B cell (primary cell): ENCODE measurements around the gene KCND3. TPM values are rescaled to one million over a fixed set of nuclear protein-coding genes. Genes with fewer than 3 reads are reported as not detected.

Source experiments
- ATAC-seq: fragments of 200-7000 bp; cut with Tn5 transposase; one replicate; pipeline ENCODE4 v1.10.0; 2021; ENCODE audit warnings: low read depth, mild to moderate bottlenecking, moderate number of reproducible peaks, moderate library complexity
- CTCF ChIA-PET: fragments of 350-600 bp; sonication (Branson Sonifier 250); formaldehyde crosslinking; loops from one replicate; lab custom pipeline; 2021; ENCODE audit warnings: antibody characterized with exemption, inconsistent platforms; lab: Charles Lee
- POLR2A ChIA-PET: fragments of 350-600 bp; sonication (Branson Sonifier 250); formaldehyde crosslinking; loops from one replicate; lab custom pipeline; 2021; ENCODE audit warnings: antibody characterized with exemption; lab: Charles Lee
- DNase-seq: peaks from one replicate; pipeline ENCODE4 v3.0.0; 2013
- H2AFZ ChIP-seq: 2 replicates; pipeline ENCODE4 v1.6.1; 2012; ENCODE audit warnings: mild to moderate bottlenecking, low read depth, low read length; ENCODE audit not compliant: insufficient read depth, poor library complexity, severe bottlenecking
- H3K27ac ChIP-seq, 2 donors: 1 replicate in 1 of 2; 2 replicates in 1 of 2; pipeline ENCODE4 v1.5.1; 2012 to 2013; ENCODE audit warnings: low read length in 2 of 2, mild to moderate bottlenecking in 2 of 2, moderate library complexity in 1 of 2
- H3K27me3 ChIP-seq, 4 experiments: fragments of 200-600 bp in 1 of 4; sonication (generic) in 1 of 4; replicated peaks in 1 of 4; 1 replicate in 2 of 4; 2 replicates in 2 of 4; pipeline versions ENCODE4 v1.6.1 to v1.7.0; 2013 to 2016; ENCODE audit warnings: low read length in 3 of 4, mild to moderate bottlenecking in 2 of 4, mixed read lengths in 1 of 4, moderate library complexity in 1 of 4; ENCODE audit not compliant: insufficient read depth in 4 of 4, control insufficient read depth in 3 of 4; ENCODE audit errors: control extremely low read depth in 1 of 4
- H3K36me3 ChIP-seq, 2 experiments: replicated peaks in 1 of 2; 1 replicate in 1 of 2; 2 replicates in 1 of 2; pipeline versions ENCODE4 v1.6.1 to v1.7.1; 2013; ENCODE audit warnings: low read length in 1 of 2; ENCODE audit not compliant: insufficient read depth in 2 of 2, control insufficient read depth in 1 of 2; ENCODE audit errors: control extremely low read depth in 1 of 2, extremely low read depth in 1 of 2
- H3K4me1 ChIP-seq, 2 donors: fragments of 200-600 bp in 1 of 2; sonication (generic) in 1 of 2; 1 replicate in 1 of 2; 2 replicates in 1 of 2; pipeline versions ENCODE4 v1.5.1 to v1.6.1; 2013 to 2017; ENCODE audit warnings: low read length in 2 of 2; ENCODE audit not compliant: control insufficient read depth in 2 of 2, insufficient read depth in 2 of 2
- H3K4me2 ChIP-seq: replicated peaks from 2 replicates; pipeline ENCODE3; 2012; ENCODE audit warnings: mild to moderate bottlenecking, low read depth, low read length; ENCODE audit not compliant: poor library complexity, severe bottlenecking
- H3K4me3 ChIP-seq, 5 experiments: fragments of 200-600 bp in 1 of 5; sonication (generic) in 1 of 5; 1 replicate in 3 of 5; 2 replicates in 2 of 5; pipeline versions ENCODE4 v1.5.1 to v1.7.0; 2011 to 2016; ENCODE audit warnings: low read length in 4 of 5, mild to moderate bottlenecking in 4 of 5, low read depth in 2 of 5, control low read depth in 1 of 5, moderate library complexity in 1 of 5; ENCODE audit not compliant: insufficient read depth in 1 of 5; ENCODE audit errors: control extremely low read depth in 1 of 5, extremely low read depth in 1 of 5
- H3K79me2 ChIP-seq: fragments of 200-600 bp; sonication (generic); one replicate; pipeline ENCODE4 v1.6.0; 2016; ENCODE audit warnings: low read length; ENCODE audit not compliant: control insufficient read depth, insufficient read depth
- H3K9ac ChIP-seq: fragments of 200-600 bp; sonication (generic); 2 replicates; pipeline ENCODE4 v1.6.1; 2017; ENCODE audit warnings: mild to moderate bottlenecking, low read length, moderate library complexity
- H3K9me3 ChIP-seq, 3 donors: one replicate each; pipeline versions ENCODE4 v1.6.1 to v1.7.1; 2013; ENCODE audit warnings: low read length in 2 of 3; ENCODE audit not compliant: control insufficient read depth in 2 of 3, insufficient read depth in 1 of 3; ENCODE audit errors: control extremely low read depth in 1 of 3
- H4K20me1 ChIP-seq: 2 replicates; pipeline ENCODE4 v1.6.0; 2012; ENCODE audit warnings: mild to moderate bottlenecking, low read length; ENCODE audit not compliant: insufficient read depth, control insufficient read depth, poor library complexity, severe bottlenecking
- H3K27ac Mint-ChIP-seq: one replicate; pipeline ENCODE4 v1.8.0; 2021; ENCODE audit warnings: mixed read lengths
- H3K27me3 Mint-ChIP-seq: one replicate; pipeline ENCODE4 v1.8.0; 2021; ENCODE audit warnings: mixed read lengths
- H3K4me1 Mint-ChIP-seq: one replicate; pipeline ENCODE4 v1.8.0; 2021; ENCODE audit warnings: mixed read lengths
- H3K4me3 Mint-ChIP-seq: one replicate; pipeline ENCODE4 v1.8.0; 2021; ENCODE audit warnings: mixed read lengths
- H3K9me3 Mint-ChIP-seq: one replicate; pipeline ENCODE4 v1.8.0; 2022; ENCODE audit warnings: mixed read lengths; ENCODE audit not compliant: insufficient read depth
- EZH2 ChIP-seq: IDR thresholded peaks from 2 replicates; pipeline ENCODE4 v1.6.1; 2012; ENCODE audit warnings: borderline replicate concordance, low read depth, mild to moderate bottlenecking, moderate library complexity, low read length; ENCODE audit not compliant: insufficient read depth, poor library complexity, severe bottlenecking
- WGBS: methylation state at CpG from one replicate; pipeline ENCODE4 v1.1.5; 2013; ENCODE audit warnings: missing lambda C conversion rate; ENCODE audit not compliant: insufficient coverage; 5-methylcytosine and 5-hydroxymethylcytosine counted together
- intact Hi-C: fragments of 100-400 bp; cut with micrococcal nuclease; formaldehyde crosslinking; loops from one replicate; pipeline ENCODE4 v1.10.0; 2022
- polyA plus RNA-seq: library from polyadenylated mRNA; depleted of rRNA; stranded (reverse); fragments of >200 nt; gene quantifications from 2 replicates; pipeline ENCODE4 v1.2.3, GENCODE V29; 2012
- total RNA-seq, 2 donors: library from RNA; stranded (reverse); fragments of 120-200 nt in 1 of 2; gene quantifications; 1 replicate in 1 of 2; 2 replicates in 1 of 2; pipeline versions ENCODE4 v1.2.3 to v1.2.4, GENCODE V29; 2013 to 2022
- TF ChIP-seq, protein P1 (sequence below): fragments of 200-600 bp; IDR thresholded peaks from one replicate; pipeline ENCODE4 v1.8.0; 2022; ENCODE audit warnings: antibody characterized with exemption, mild to moderate bottlenecking

The KCND3 gene
- total and polyA plus RNA-seq, 2 donors (not counting 1 experiment from before 2014, with no cell fraction given) = 0.07 TPM; not detected in 1

DNA sequence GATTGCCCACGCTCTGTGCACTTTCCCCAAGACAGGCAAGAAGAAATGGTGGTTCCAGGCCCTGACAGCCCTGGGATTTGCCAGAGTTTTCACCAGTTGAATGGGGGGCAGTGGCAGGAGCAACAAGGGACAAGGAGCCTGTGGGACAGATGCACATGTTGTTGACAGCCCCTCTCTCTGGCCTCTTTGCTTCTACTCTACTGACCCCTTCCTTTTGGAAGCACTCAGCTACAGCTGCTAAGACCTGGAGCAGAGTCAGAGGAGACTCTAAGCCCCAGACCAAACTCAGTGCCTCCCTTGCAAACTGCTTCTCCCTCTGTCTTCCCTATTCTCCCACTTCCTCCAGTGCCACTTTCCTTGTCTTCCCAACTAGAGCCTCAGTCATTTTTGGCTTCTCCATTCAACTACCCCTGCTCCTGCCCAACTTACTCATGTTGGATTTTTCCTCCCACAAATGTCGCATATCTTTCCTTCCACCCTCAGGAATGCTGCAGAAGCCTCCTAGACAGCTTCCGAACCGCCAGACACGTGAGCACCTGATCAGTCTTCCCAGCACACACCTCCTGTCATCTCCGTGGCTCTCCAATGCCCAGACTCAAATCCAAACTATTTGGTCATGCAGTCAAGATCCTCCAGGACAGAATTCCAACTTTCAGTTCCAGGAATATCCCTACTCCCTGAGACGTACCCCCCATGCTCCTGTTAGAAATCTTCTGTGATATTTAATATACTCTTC is 259.4 kb downstream of the KCND3 start:
- TF ChIP-seq, protein P1, sequence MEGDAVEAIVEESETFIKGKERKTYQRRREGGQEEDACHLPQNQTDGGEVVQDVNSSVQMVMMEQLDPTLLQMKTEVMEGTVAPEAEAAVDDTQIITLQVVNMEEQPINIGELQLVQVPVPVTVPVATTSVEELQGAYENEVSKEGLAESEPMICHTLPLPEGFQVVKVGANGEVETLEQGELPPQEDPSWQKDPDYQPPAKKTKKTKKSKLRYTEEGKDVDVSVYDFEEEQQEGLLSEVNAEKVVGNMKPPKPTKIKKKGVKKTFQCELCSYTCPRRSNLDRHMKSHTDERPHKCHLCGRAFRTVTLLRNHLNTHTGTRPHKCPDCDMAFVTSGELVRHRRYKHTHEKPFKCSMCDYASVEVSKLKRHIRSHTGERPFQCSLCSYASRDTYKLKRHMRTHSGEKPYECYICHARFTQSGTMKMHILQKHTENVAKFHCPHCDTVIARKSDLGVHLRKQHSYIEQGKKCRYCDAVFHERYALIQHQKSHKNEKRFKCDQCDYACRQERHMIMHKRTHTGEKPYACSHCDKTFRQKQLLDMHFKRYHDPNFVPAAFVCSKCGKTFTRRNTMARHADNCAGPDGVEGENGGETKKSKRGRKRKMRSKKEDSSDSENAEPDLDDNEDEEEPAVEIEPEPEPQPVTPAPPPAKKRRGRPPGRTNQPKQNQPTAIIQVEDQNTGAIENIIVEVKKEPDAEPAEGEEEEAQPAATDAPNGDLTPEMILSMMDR = no peak
- no peak for TF ChIP-seq EZH2
- DNase-seq = no peak
- no peaks in the 10 kb centered on the region for H3K79me2 ChIP-seq
- intact Hi-C loops = no loop called here
- no peak overlapping the region for H3K9ac ChIP-seq
- POLR2A ChIA-PET = no interaction called here
- H3K36me3 ChIP-seq = no peaks in the 10 kb centered on the region
- H2AFZ ChIP-seq = no peak overlapping the region
- H3K4me2 ChIP-seq = no peak overlapping the region
- H3K4me3 ChIP-seq = no peak overlapping the region
- CTCF ChIA-PET = interaction anchor here (1.6 kb wide), 1 partner anchor 14 kb away, joined by 7 read pairs; no protein-coding TSS in a partner anchor
- Mint-ChIP-seq H3K9me3 (no peaks in the 10 kb centered on the region), H3K27me3 (no peaks in the 10 kb centered on the region), H3K4me1 (peaks cover 2% of the 10 kb centered on the region), H3K27ac (no peak overlapping the region), H3K4me3 (no peak overlapping the region)
- 99% methylated on average over 6 of the region's 7 CpGs for whole genome bisulfite sequencing
- H3K27ac ChIP-seq = no peak overlapping the region
- no peak for ATAC-seq
- H3K9me3 ChIP-seq = no peaks in the 10 kb centered on the region
- H3K4me1 ChIP-seq = peaks cover 0 to 5% of the 10 kb centered on the region in 2 donors
- no peaks in the 10 kb centered on the region for H4K20me1 ChIP-seq
- H3K27me3 ChIP-seq = no peaks in the 10 kb centered on the region

DNA sequence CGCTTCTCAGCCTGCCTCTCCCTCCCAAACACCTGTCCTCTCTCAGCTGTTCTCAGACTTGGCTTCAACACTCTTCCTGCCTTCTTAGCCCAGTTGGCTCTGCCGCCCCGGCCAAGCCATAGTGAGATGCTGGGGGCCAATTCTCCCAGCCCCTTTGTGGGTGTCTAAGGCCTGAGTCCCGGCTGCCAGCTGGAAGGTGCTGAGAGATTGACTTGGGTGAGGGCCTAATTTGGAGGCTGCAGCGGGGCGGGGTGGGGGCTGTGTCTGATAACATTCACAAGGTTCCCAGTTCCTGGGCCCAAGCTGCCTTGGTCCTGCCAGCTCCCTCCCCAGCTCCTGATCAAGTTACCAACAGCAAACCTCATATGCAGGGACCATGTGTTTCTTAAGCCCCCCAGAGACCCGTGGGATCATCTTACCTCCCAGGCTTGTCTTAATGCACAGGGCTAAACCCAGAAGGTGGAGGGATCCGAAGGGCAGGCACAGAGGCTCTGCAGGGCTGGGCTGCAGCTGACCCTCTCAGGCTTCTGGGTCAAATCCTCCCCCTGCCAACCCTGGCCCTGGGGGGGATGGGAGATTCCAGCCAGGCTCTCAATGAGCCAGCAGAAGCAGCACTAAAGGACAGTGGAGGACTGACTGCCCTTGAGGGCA is 260.1 kb downstream of the KCND3 start:
- TF ChIP-seq, protein P1 = no peak
- no peak for TF ChIP-seq EZH2
- Mint-ChIP-seq H3K4me1 (peaks cover 8% of the 10 kb centered on the region), H3K9me3 (no peaks in the 10 kb centered on the region), H3K27me3 (no peaks in the 10 kb centered on the region), H3K4me3 (no peak overlapping the region), H3K27ac (no peak overlapping the region)
- Histone ChIP-seq H2AFZ (no peak overlapping the region), H3K27ac (no peak overlapping the region), H3K4me1 (peaks cover 0 to 8% of the 10 kb centered on the region in 2 donors), H3K9me3 (no peaks in the 10 kb centered on the region), H3K4me3 (no peak overlapping the region), H3K9ac (no peak overlapping the region), H3K79me2 (no peaks in the 10 kb centered on the region), H3K4me2 (no peak overlapping the region), H3K27me3 (no peaks in the 10 kb centered on the region), H4K20me1 (no peaks in the 10 kb centered on the region), H3K36me3 (no peaks in the 10 kb centered on the region)
- intact Hi-C loops = no loop called here
- POLR2A ChIA-PET = interaction anchor here (1.0 kb wide), 1 partner anchor 14 kb away, joined by 3 read pairs; no protein-coding TSS in a partner anchor
- CTCF ChIA-PET = interaction anchor here (0.9 to 1.6 kb wide), 3 partner anchors 14 to 16 kb away, joined by 3 to 7 read pairs (median 3); no protein-coding TSS in a partner anchor
- WGBS = 77% methylated on average over 8 of the region's 8 CpGs
- no peak for ATAC-seq
- DNase-seq = no peak
